G401 (cell line): ENCODE measurements around the gene GRWD1. TPM values are rescaled to one million over a fixed set of nuclear protein-coding genes. Genes with fewer than 3 reads are reported as not detected.
A peak's percentile ranks its signal among the peaks of the same experiment; 100 is the strongest.

ENCODE experiments used
- DNase-seq: peaks from one replicate; pipeline ENCODE4 v3.0.0-alpha.2; 2015; ENCODE audit warnings: low spot score
- in situ Hi-C: cut with HindIII; loops from 2 replicates; pipeline ENCODE4 v1.10.0; 2016; ENCODE audit warnings: low sequenced_read_pairs, mixed read lengths
- total RNA-seq: library from RNA; depleted of rRNA; stranded (reverse); fragments of >200 nt; shearing (Covaris generic); gene quantifications from 2 replicates; pipeline ENCODE4 v1.2.3, GENCODE V29; 2014

GRWD1 gene
- total RNA-seq, 1 experiment from 2014 or later: 99.8 TPM

- in situ Hi-C loops: no loop called here
- peak; percentile 71 for DNase-seq
These were observed 43.9 kb downstream of the GRWD1 start for GRCh38 chr19:48489608-48490216.

GRCh38 chr19:48490981-48491792, 45.4 kb downstream of the GRWD1 start:
- in situ Hi-C loops: no loop called here
- DNase-seq: no peak

- DNase-seq: no peak
These were observed 46.0 kb downstream of the GRWD1 start for GRCh38 chr19:48491793-48492123.

GRCh38 chr19:48492925-48493717, 47.3 kb downstream of the GRWD1 start:
- in situ Hi-C loops: no loop called here
- DNase-seq: peak; percentile 85

More at GRCh38 chr19:48491793-48492123, 46.0 kb downstream of the GRWD1 start:
- in situ Hi-C loops: no loop called here

GRCh38 chr19:48493718-48494401, 48.1 kb downstream of the GRWD1 start:
- in situ Hi-C loops: no loop called here
- no peak for DNase-seq

GRCh38 chr19:48495396-48495795, 49.6 kb downstream of the GRWD1 start:
- DNase-seq: no peak
- in situ Hi-C loops: no loop called here

GRCh38 chr19:48496959-48497727, 51.4 kb downstream of the GRWD1 start:
- DNase-seq: no peak
- in situ Hi-C loops: no loop called here

- in situ Hi-C loops: no loop called here
- DNase-seq: no peak
These were observed 52.2 kb downstream of the GRWD1 start for GRCh38 chr19:48497728-48498594.

- no peak for DNase-seq
- in situ Hi-C loops: no loop called here
These were observed 53.0 kb downstream of the GRWD1 start for GRCh38 chr19:48498595-48499311.

- DNase-seq: no peak
- in situ Hi-C loops: no loop called here
These were observed 53.7 kb downstream of the GRWD1 start for GRCh38 chr19:48499316-48500090.

GRCh38 chr19:48500830-48501493, 55.2 kb downstream of the GRWD1 start:
- in situ Hi-C loops: no loop called here
- DNase-seq: no peak

GRCh38 chr19:48501494-48502349, 55.9 kb downstream of the GRWD1 start:
- DNase-seq: peak; percentile 76
- in situ Hi-C loops: no loop called here

- no peak for DNase-seq
- in situ Hi-C loops: no loop called here
These were observed 56.7 kb downstream of the GRWD1 start for GRCh38 chr19:48502350-48503018.

- in situ Hi-C loops: no loop called here
- no peak for DNase-seq
These were observed 60.5 kb downstream of the GRWD1 start for GRCh38 chr19:48506138-48506733.
